ENCODE measurements around the gene TUBA3D. TPM values are rescaled to one million over a fixed set of nuclear protein-coding genes. Genes with fewer than 3 reads are reported as not detected.
"Not testable (repeated sequence)": the region's sequence is repeated elsewhere in the genome, so short reads cannot be mapped to it uniquely, and the experiment has no call there.

The TUBA3D gene
- total and polyA plus RNA-seq, 2 experiments from 2014 or later: not detected

DNA sequence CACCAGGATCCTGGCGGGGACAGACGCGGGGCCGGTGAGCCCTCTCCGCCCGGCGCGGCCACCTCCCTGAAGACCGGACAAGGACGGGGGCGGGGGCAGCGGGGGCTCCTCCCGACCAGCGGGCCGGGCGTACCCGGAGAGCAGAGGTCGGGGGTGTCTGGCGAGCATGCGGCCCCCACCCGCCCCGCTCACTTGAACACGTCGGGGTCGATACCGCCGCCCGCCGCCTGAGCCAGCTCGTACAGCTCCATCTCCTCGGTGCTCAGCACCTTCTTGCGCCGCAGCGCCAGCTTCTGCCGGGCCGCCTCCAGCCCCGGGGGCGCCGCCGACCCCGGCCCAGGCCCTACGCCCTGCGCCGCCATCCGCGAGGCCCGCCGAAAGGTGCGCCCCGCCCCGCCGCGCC is 16.1 kb downstream of the TUBA3D start, which contains the start of gene MZT2A:
Gene MZT2A, minus strand, starts transcription at position 383 of the 403 bp plus-strand sequence. Its CDS starts 21 bp downstream, at position 362.
- WGBS, 2 experiments (ENCODE audit: low coverage in 1 of 2, low lambda C conversion rate in 2 of 2, missing lambda C conversion rate in 2 of 2): 0 to 7% methylated on average over 3 to 46 of the region's 53 CpGs
- H3K27ac ChIP-seq: peak within 1 kb of the TSS; percentile 71
- H3K27me3 ChIP-seq (replicated peaks; ENCODE audit: insufficient read depth); H3F3A ChIP-seq (ENCODE audit: insufficient read depth); H3K36me3 ChIP-seq (ENCODE audit: low read depth); in situ Hi-C loops (cut with MboI); H4K20me1 ChIP-seq (ENCODE audit: insufficient read depth); H3K4me1 ChIP-seq (ENCODE audit: insufficient read depth); DNase-seq; H3K9me3 ChIP-seq (ENCODE audit: low read depth); H3K9me2 ChIP-seq (ENCODE audit: insufficient read depth): not testable (repeated sequence)
- peak within 1 kb of the TSS; percentile 86 for H2AFZ ChIP-seq
- peak within 1 kb of the TSS; percentile 89 for H3K4me3 ChIP-seq
- H3K79me2 ChIP-seq (ENCODE audit: insufficient read depth): peaks cover 57% of the 10 kb centered on the region
- H3K4me2 ChIP-seq (ENCODE audit: unreplicated experiment): peak within 1 kb of the TSS; percentile 86
- peak within 1 kb of the TSS; percentile 94 for H3K9ac ChIP-seq

DNA sequence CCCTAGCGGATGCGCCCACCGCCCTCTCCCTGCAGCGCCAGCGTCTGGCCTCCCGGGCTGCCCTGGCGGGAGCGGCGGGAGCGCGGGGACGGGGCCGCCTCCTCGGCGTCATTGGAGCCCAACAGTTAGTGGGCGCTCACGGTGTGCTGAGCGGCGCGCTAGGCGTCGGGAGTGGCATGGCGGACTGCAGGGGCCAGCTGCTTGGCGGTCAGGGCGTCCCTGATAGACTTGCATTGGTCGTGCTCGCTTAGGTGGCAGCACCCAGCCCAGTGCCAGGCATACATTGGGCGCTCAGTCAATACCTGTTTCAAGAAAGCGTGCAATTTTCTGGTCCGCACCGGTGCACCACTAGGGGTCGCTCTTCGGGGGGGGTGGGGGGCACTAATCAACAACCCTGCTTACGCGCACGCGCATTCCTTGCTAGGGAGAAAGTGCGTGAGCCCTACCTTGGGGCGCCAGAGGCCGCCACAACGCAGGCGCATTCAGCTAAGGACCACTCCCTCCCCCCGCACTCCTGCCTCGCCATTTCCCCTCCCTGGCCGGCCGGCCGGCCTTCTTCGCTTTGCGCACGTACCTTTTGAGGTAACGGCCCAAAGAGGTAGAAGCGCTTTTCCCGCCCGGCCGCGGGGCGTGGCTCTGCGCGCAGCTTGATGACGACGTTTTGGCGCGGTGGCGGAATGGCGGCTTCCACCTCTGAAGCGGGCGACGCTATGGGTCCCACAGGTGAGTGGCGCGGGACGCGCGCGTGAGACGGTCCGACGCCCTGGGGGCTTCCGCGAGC is 16.7 kb downstream of the TUBA3D start:
- Histone ChIP-seq H3K9me3 (ENCODE audit: low read depth) (no peaks in the 10 kb centered on the region), H3K4me3 (peak overlapping the region; percentile 89)
- 1% methylated on average over 70 to 72 of the region's 79 CpGs for WGBS, 2 experiments (ENCODE audit: low coverage in 1 of 2, low lambda C conversion rate in 2 of 2, missing lambda C conversion rate in 2 of 2)

GRCh38 chr2:131493199-131493968 is 17.5 kb downstream of the TUBA3D start:
- 0 to 1% methylated on average over 39 of the region's 40 CpGs for WGBS, 2 experiments (ENCODE audit: low coverage in 1 of 2, low lambda C conversion rate in 2 of 2, missing lambda C conversion rate in 2 of 2)
- TF ChIP-seq EZH2 (IDR thresholded peaks at IDR 0.05; ENCODE audit: insufficient read depth, poor library complexity, severe bottlenecking): no peak
- in situ Hi-C loops (cut with MboI): no loop called here
- Histone ChIP-seq H3K36me3 (ENCODE audit: low read depth) (no peaks in the 10 kb centered on the region), H4K20me1 (ENCODE audit: insufficient read depth) (no peaks in the 10 kb centered on the region; the same call in 1 of the 2 replicates), H3K9me2 (ENCODE audit: insufficient read depth) (no peaks in the 10 kb centered on the region), H3K27ac (peak overlapping the region; percentile 71), H3K9me3 (ENCODE audit: low read depth) (no peaks in the 10 kb centered on the region), H3K4me3 (peak overlapping the region; percentile 89), H3K27me3 (replicated peaks; ENCODE audit: insufficient read depth) (no peaks in the 10 kb centered on the region), H3K79me2 (ENCODE audit: insufficient read depth) (peaks cover 66% of the 10 kb centered on the region), H3K4me2 (ENCODE audit: unreplicated experiment) (peak overlapping the region; percentile 82), H3K9ac (peak overlapping the region; percentile 94), H2AFZ (peak overlapping the region; percentile 86), H3F3A (ENCODE audit: insufficient read depth) (no peaks in the 10 kb centered on the region), H3K4me1 (ENCODE audit: insufficient read depth) (no peaks in the 10 kb centered on the region)
- DNase-seq: peak; percentile 39

More for the DNA sequence above, 16.7 kb downstream of the TUBA3D start:
- H3K4me2 ChIP-seq (ENCODE audit: unreplicated experiment): peak overlapping the region; percentile 86
- H3K4me1 ChIP-seq (ENCODE audit: insufficient read depth): no peaks in the 10 kb centered on the region
- peak overlapping the region; percentile 86 for H2AFZ ChIP-seq
- peak overlapping the region; percentile 71 for H3K27ac ChIP-seq
- H3K9ac ChIP-seq: peak overlapping the region; percentile 94
- DNase-seq: peak; percentile 95
- in situ Hi-C loops (cut with MboI): no loop called here
- H3K9me2 ChIP-seq (ENCODE audit: insufficient read depth): no peaks in the 10 kb centered on the region
- TF ChIP-seq EZH2phosphoT487 (IDR thresholded peaks at IDR 0.05; ENCODE audit: insufficient read depth, low read depth) (no peak), EZH2 (IDR thresholded peaks at IDR 0.05; ENCODE audit: insufficient read depth, poor library complexity, severe bottlenecking) (no peak)
- no peaks in the 10 kb centered on the region for H3K27me3 ChIP-seq (replicated peaks; ENCODE audit: insufficient read depth)
- H3K79me2 ChIP-seq (ENCODE audit: insufficient read depth): peaks cover 60% of the 10 kb centered on the region
- no peaks in the 10 kb centered on the region; the same call in 1 of the 2 replicates for H4K20me1 ChIP-seq (ENCODE audit: insufficient read depth)
- no peaks in the 10 kb centered on the region for H3F3A ChIP-seq (ENCODE audit: insufficient read depth)
- H3K36me3 ChIP-seq (ENCODE audit: low read depth): no peaks in the 10 kb centered on the region

GRCh38 chr2:131495506-131495905 is 19.6 kb downstream of the TUBA3D start:
- H3K9me3 ChIP-seq (ENCODE audit: low read depth); H4K20me1 ChIP-seq (ENCODE audit: insufficient read depth); H3K36me3 ChIP-seq (ENCODE audit: low read depth); H3F3A ChIP-seq (ENCODE audit: insufficient read depth); H3K9ac ChIP-seq; H3K4me2 ChIP-seq (ENCODE audit: unreplicated experiment); H3K4me1 ChIP-seq (ENCODE audit: insufficient read depth); H3K27me3 ChIP-seq (replicated peaks; ENCODE audit: insufficient read depth); H3K9me2 ChIP-seq (ENCODE audit: insufficient read depth); DNase-seq; H2AFZ ChIP-seq; H3K27ac ChIP-seq; H3K4me3 ChIP-seq; in situ Hi-C loops (cut with MboI): not testable (repeated sequence)
- peaks cover 78% of the 10 kb centered on the region for H3K79me2 ChIP-seq (ENCODE audit: insufficient read depth)
- 90 to 100% methylated on average over 1 of the region's 1 CpG for WGBS, 2 experiments (ENCODE audit: low coverage in 1 of 2, low lambda C conversion rate in 2 of 2, missing lambda C conversion rate in 2 of 2)

DNA sequence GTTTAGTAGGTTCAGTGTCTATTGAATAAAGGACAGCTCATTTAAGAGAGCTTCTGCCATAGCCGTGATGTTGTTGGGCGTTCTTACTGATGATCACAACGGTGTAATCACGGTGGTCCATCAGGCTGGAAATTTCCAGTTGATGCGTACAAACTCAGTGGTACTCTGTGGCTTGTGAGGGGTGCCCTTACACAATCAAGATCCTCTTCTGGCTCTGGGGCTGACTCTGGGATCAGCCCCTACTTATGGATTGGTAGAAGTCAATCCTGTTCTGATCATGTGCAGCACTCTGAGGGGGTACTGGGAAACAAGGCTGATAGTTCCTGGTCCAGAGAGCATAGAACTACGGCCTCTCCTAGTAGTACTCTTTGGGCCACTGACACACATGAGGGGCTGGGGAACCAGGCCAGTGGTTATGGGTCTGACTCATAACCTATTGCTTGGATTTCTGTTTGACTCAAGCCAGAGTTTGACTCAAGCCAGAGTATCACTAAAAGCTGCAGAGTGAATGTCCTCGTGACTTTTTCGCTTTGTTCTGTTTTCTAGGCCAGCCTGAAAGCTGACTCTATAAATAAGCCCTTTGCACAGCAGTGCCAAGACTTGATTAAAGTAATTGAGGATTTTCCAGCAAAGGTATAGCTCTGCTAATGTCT is 22.5 kb downstream of the TUBA3D start:
- H3K4me1 ChIP-seq (ENCODE audit: insufficient read depth); H3K27me3 ChIP-seq (replicated peaks; ENCODE audit: insufficient read depth); H3K4me3 ChIP-seq; H3K4me2 ChIP-seq (ENCODE audit: unreplicated experiment); H3F3A ChIP-seq (ENCODE audit: insufficient read depth); H2AFZ ChIP-seq; H3K9me3 ChIP-seq (ENCODE audit: low read depth); H3K9ac ChIP-seq; H3K36me3 ChIP-seq (ENCODE audit: low read depth); H3K27ac ChIP-seq; in situ Hi-C loops (cut with MboI); H3K9me2 ChIP-seq (ENCODE audit: insufficient read depth); H4K20me1 ChIP-seq (ENCODE audit: insufficient read depth): not testable (repeated sequence)
- WGBS, 2 experiments (ENCODE audit: low coverage in 1 of 2, low lambda C conversion rate in 2 of 2, missing lambda C conversion rate in 2 of 2): 65 to 78% methylated on average over 8 of the region's 8 CpGs
- H3K79me2 ChIP-seq (ENCODE audit: insufficient read depth): peaks cover 63% of the 10 kb centered on the region
- peak; percentile 71 for DNase-seq

- H4K20me1 ChIP-seq (ENCODE audit: insufficient read depth); H3K9me2 ChIP-seq (ENCODE audit: insufficient read depth); H2AFZ ChIP-seq; H3K4me2 ChIP-seq (ENCODE audit: unreplicated experiment); in situ Hi-C loops (cut with MboI); H3K27ac ChIP-seq; H3K27me3 ChIP-seq (replicated peaks; ENCODE audit: insufficient read depth); H3F3A ChIP-seq (ENCODE audit: insufficient read depth); H3K4me1 ChIP-seq (ENCODE audit: insufficient read depth); H3K9me3 ChIP-seq (ENCODE audit: low read depth); H3K9ac ChIP-seq; H3K36me3 ChIP-seq (ENCODE audit: low read depth); H3K4me3 ChIP-seq; DNase-seq: not testable (repeated sequence)
- 92 to 100% methylated on average over 4 of the region's 4 CpGs for WGBS, 2 experiments (ENCODE audit: low coverage in 1 of 2, low lambda C conversion rate in 2 of 2, missing lambda C conversion rate in 2 of 2)
- peaks cover 14% of the 10 kb centered on the region for H3K79me2 ChIP-seq (ENCODE audit: insufficient read depth)
Measured at GRCh38 chr2:131503587-131503986, 27.7 kb downstream of the TUBA3D start.
